Posterior cingulate gyrus (tissue), 11 donors: ENCODE data around the gene HES1.
"Not testable (repeated sequence)": the region's sequence is repeated elsewhere in the genome, so short reads cannot be mapped to it uniquely, and the experiment has no call there.

Experiments used
- DNase-seq, 10 donors: peaks; one replicate each; pipeline versions ENCODE4 v3.0.0 to v3.0.0-alpha.2; 2020 to 2021; ENCODE audit warnings: mixed read lengths in 3 of 10
- intact Hi-C: fragments of 100-400 bp; cut with DNase I; formaldehyde crosslinking; loops from one replicate; pipeline ENCODE4 v1.15.1; 2023

Gene HES1, protein sequence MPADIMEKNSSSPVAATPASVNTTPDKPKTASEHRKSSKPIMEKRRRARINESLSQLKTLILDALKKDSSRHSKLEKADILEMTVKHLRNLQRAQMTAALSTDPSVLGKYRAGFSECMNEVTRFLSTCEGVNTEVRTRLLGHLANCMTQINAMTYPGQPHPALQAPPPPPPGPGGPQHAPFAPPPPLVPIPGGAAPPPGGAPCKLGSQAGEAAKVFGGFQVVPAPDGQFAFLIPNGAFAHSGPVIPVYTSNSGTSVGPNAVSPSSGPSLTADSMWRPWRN

DNA sequence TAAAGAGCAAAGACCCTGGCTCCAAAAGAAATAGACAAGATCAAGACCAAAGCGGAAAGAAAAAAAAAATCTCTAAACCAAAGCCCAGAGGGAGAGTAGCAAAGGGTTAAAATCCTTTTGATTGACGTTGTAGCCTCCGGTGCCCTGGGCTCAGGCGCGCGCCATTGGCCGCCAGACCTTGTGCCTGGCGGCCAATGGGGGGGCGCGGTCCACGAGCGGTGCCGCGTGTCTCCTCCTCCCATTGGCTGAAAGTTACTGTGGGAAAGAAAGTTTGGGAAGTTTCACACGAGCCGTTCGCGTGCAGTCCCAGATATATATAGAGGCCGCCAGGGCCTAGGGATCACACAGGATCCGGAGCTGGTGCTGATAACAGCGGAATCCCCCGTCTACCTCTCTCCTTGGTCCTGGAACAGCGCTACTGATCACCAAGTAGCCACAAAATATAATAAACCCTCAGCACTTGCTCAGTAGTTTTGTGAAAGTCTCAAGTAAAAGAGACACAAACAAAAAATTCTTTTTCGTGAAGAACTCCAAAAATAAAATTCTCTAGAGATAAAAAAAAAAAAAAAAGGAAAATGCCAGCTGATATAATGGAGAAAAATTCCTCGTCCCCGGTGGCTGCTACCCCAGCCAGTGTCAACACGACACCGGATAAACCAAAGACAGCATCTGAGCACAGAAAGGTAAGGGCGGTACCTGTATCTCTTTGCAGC is at the start of gene HES1:
HES1 (plus strand) TSS at position 343 of the 713 bp plus-strand sequence; CDS start at position 576, 233 bp downstream.
- intact Hi-C loops: loop anchor here (10.0 kb wide), 1 partner anchor 131 kb away; no protein-coding TSS in a partner anchor
- peak; percentile 57 to 93 (median 69) for DNase-seq

DNA sequence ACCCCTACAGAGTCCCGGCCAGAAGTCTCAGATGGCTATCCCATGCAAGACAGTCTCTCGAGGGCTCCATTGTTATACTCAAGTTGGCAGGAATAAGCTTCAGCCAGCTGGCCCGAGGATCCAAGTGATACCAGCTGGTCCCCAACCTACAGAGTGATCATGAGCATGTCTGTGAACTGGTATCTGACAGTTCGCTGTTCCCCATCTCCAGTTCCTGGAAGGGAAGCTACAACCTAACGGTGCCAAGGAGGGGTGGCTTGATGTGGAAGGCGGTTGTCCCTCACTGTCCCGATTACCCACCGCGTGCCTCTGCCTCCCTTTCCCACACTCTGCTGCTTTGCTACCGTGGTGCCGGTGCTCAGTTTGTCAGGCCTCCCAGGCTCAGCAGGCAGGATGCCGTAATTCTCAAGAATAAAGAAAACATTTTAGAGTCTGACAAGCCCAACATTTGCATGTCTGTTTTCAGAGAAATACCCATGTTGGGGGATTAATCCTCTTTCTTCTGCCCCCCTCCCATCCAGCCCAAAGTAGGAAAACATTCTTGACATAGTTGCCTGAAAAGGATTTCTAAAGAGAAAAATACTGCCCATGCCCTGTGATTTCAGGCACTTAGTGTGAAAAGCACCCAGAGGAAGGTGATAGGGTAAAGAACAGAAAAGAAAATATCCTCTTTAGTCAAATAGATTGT is 49.4 kb upstream of the HES1 start:
- intact Hi-C loops: no loop called here

DNA sequence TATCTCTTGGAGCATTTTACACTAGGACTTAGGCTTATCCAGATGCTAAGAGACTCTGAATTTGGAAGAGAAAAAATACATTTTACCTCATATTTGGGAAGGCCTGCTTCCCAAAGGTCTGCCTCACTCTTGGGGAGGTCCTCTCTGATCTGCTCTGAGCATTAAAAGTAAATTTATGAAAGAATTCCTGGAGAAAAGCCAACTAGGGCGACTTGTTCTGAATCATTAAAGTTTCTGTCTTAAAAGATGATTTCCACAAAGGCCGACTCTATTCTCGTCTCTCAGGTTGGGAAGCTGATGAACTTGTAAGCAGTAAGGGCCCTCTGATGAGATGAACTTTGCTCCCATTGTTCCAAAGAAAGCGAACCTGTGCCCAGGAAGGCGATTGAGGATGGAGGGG is 48.7 kb upstream of the HES1 start:
- intact Hi-C loops: no loop called here
- no peak for DNase-seq

More for the DNA sequence above, 49.4 kb upstream of the HES1 start:
- DNase-seq: peak in 2 of 10 donors; percentile 33 to 69

DNA sequence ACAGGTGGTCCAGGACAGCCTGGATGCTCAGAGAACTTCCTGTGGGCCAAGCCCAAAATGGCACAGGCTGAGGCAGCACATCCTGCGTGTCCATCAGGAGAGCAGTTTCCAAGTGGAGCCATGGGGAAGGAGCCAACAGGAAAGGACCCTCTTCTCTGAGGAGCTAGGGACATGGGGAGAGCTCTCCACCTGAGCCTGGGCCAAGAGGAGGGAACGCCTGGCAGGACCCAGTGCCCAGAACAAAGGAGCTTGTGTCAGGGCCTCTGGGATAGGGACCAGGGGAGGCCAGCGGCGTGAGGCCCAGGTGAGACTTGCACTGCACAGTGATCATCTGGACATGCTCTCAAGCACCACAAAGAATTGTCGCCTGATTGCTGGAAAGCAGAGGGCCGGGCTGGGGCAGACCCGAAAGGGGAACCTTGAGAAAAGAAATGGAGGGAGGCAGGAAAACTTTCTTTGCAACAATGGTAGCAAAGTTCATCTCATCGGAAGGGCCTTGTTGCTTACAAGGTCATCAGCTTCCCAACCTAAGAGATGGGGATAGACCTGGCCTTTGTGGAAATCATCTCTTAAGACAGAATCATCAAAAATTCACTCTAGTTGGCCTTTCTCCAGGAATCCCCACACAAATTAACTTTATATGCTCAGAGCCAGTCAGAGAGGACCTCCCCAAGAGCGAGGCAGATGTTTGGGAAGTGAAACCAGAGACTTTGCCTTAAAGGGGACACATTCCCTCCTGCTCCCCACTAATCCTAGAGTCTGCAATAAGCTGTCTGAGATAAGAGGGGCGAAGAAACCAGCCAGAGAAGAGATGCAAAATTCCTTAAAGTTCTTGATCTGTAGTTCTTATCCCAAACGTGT is 47.7 kb upstream of the HES1 start:
- no peak for DNase-seq
- intact Hi-C loops: no loop called here

DNA sequence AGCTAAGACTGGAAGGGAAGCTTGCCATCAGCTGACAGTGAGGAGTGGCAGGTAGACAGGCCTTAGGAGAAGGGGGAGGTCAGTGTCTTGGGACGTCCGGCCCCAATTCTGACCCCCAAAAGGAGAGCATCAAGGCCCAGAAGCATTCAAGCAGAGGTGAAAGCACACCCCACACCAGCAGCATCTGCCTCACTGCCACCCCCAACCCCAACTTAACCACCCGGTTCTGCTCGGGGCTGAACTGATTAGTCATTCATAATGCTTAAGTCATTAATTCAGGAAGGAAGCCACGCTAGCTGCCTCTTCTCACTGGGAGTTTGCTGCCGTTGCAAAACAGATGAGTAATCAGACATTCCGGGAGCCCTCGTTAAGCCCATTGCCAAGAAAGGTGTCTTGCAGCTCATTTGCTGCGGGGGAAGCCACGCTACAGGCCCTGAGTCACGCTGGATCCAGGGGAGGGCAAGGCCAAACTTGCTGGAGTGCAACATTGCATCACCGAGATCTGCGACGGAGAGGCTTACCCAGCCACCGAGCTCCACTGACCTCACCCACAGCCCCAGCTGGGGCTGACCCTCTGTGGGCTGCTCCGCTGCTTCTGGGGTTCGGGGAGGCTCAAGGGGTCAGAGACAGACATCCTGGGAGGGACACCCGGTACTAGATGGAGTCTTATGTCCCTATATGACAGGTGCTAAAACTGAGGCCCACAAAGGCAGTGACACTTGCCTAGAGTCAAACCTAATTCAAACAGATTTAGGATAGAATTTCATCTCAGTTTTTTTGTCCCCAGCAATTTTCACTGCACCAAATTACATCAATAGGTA is 46.4 kb upstream of the HES1 start:
- intact Hi-C loops: no loop called here
- peak in 7 of 10 donors; percentile 33 to 93 (median 55) for DNase-seq

DNA sequence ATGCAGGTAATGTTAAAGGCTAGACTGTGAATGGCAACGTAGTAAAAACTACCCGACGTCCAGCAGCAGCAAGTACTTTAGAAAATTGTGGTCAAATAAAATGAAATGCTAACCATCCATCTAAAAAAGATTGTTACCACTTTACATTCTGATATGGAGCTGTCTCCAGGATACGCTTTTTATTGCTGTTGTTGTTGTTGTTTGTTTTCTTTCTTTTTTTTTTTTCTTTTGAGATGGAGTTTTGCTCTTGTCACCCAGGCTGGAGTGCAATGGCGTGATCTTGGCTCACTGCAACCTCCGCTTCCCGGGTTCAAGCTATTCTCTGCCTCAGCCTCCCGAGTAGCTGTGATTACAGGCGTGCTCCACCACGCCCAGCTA is 45.8 kb upstream of the HES1 start:
- intact Hi-C loops, DNase-seq: not testable (repeated sequence)

DNA sequence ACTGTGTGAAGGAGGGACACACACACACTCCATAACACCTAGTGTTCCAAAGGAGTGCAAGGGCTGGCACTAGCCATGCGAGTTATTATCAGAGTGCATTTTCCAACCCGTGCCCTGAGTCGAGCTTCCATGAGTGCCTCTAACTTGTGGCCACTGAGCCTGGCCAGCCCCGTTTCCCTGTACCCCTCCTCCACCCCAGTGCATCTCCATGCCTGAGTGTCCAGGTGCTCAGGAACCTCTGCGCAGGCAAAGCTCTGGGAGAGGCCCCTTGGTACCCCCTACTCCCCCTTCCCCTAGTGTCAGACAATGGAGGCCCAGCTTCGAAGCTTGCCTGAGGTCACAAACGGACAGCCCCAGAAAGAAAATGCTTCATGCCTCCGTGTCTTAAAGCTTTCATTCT is 45.2 kb upstream of the HES1 start:
- intact Hi-C loops: no loop called here
- DNase-seq: no peak

DNA sequence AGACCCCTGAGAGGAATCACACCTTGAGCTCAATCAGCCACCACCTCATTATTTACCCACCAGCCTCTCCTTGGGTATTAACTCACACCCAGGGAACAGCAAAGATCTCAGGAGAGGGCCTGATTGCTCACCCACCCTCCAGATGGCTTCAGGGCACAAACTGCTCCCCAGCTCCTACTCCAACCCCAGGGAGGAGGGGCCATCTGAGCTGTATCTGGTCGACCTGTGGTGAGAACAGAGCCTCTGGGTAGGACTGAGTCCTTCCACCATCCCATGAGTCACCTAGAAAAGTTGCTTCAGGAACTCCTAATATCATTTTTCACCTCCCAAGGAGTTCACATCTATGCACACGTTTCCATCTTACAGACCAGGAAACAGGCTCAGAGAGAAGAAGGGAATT is 44.8 kb upstream of the HES1 start:
- intact Hi-C loops: no loop called here
- no peak for DNase-seq

DNA sequence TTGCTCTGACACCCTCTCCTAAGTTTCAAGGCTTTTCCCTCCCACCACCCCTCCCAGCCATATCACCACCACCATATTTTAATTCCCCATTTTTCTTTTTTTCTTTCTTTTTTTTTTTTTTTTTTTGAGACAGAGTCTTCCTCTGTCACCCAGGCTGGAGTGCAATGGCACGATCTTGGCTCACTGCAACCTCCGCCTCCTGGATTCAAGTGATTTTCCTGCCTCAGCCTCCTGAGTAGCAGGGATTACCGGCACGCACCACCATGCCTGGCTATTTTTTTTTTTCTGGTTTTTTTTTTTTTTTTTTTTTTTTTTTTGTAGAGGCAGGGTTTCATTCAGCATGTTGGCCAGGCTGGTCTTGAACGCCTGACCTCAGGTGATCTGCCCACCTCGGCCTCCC is 44.1 kb upstream of the HES1 start:
- intact Hi-C loops, DNase-seq: not testable (repeated sequence)

DNA sequence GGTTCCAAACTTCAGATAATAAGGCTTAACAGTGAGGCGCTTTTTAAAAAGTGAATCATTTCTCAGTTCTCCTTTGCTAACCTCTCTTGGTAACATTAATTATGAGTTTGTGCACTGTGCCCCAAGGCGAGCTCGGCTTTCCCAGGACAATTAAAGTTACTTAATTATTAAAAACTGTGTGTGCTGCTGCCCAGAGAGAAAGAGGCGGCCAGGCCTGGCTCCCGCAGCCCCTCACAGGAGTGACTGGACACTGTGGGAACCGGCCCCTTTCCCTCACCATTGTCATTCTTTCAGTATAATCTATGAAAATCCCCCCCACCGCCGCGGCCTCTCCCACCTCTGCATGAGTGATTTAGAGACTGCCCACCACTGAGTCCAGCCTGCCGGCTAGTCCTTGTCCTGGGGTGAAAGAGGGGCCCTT is 43.1 kb upstream of the HES1 start:
- peak in 1 of 10 donors; percentile 70 for DNase-seq
- intact Hi-C loops: no loop called here

DNA sequence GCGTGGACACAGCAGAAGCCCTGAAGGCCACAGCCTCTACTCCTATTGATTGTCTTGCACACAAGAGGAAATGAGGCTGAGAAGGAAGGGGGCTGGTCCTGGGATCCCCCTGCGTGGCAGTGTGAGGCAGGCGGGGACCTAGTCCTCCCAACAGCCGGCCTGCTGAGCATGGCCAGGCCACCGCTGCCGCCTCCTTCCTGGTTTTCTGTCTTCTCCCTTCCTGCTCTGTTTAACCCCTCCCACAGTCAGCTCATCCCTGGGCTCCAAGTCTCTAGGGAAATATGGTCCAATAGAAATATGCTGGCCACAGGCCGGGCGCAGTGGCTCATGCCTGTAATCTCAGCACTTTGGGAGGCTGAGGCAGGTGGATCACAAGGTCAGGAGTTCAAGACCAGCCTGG is 42.1 kb upstream of the HES1 start:
- intact Hi-C loops: no loop called here
- DNase-seq: peak in 1 of 10 donors; percentile 21

DNA sequence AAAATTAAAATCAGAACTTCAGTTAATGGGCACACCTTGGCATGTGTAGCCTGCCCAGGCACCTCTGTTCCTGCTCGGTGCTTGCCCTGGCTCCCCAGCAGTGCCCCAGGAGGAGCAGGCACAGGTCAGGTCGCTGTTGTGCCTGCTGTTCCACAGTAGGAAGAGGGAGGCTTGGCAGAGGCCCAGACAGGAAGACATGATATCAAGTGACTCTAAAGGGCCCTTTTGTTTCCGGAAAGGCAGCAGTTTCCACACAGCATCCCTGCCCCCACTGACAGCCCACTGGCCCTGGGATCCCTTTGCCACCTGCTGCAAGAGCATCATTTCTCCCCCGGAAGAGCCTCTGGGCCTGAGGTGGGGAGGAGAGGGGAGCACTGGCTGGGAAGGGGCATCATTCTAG is 40.5 kb upstream of the HES1 start:
- peak in 2 of 10 donors; percentile 27 to 76 for DNase-seq
- intact Hi-C loops: no loop called here

DNA sequence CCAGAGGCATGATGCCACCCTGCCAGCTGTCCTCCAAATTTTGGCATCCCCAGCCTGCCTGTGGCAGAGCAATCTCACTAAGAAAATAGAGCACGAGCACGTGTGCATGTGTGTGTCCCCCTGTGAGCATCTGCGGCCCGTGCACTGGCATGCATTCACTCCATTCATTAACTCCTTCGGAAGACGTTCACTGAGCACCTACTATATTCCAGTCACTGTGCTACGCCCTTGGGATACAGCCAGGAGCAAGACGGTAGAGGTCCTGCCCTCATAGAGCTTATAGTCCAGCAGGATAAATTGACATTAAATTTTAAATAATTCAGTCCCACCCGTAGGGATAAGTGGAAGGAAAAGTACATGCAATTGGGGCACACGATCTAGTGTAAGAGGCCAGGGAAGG is 40.0 kb upstream of the HES1 start:
- intact Hi-C loops: no loop called here
- no peak for DNase-seq

DNA sequence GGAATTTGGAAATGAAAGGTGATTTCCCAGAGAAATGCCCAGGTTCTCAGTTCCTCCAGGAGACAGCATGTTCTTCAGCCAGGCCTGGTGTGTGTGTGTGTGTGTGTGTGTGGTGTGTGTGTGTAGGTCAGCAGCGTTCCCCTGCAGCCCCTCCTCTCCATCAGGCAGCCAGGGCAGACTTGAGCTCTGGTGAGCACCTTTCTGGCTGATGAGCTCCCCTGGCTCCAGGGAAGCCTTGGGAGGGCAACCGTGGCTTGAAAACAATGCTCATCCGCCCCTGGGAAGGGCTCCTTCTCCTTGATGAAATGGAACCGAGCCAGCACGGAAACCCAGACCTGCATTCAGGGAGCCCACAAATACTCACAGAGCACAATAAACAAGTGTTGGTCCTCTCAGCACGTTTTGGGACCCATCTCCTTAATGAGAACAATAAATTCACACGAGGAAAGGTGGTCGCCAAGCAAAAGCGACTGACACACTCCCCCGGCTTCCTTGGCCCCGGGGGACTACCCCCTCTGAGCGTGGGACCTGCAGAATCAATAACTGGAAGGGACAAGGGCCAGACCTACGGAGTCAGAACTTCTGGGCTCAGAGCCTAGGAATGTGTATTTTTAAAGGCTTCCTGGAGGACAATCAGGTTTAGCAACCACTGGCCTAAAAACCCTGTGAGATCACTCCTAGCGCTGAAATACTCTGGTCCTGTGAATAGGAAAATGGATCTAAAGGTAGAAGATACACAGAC is 38.6 kb upstream of the HES1 start:
- peak in 1 of 10 donors; percentile 53 for DNase-seq
- intact Hi-C loops: no loop called here

DNA sequence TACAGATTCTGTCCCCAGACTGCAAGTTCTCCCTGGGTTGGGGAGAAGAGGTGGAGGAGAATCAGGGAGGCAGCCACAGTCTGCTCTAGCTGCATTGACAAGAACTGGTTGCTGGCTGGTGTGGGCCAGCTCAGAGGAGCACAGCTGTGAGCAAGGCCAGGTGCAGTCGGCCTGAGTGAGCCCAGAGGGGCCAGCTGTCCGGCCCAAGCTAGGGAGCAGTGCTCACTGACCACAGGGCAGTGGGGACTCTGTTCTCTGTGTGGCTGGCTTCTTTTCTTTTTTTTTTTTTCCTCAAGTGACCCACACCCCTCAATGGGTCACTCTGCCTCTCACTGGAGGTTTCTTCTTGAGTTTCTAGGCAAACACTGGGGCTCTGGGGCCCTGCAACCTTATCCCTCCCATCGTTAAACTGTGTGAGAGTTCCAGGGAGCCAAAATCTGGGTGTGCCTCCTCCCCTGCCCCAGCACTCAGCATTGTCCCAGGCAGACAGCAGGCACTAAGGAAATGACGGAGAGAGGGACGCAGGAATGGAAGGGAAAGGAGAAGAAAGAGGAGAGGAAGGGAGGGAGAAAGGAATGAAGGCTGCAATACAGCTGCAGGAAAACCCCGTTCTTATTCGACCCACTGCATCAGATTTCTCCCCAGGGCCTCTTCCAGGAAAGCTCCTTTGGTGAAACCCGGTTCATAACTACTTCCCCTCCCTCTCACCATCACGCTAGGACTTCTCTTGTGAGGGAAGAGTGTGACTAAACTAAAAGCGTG is 37.7 kb upstream of the HES1 start:
- intact Hi-C loops: no loop called here
- DNase-seq: peak in 1 of 10 donors; percentile 80

DNA sequence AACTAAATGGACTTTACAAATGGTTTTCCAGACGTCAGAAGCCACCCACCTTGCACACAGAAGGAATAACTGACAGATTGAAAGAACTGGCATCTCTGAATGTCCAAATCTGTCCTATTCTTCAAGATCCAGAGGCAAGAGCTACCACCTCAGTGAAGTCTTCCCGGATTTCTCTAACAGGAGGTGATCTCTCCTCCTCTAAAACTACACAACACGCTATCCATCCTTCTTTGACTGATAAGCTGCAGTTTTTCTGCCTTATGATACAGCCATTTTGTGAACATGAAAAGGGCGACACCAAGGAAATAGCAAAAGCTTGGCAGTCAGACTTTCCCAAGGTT is 37.1 kb upstream of the HES1 start:
- DNase-seq: no peak
- intact Hi-C loops: no loop called here

DNA sequence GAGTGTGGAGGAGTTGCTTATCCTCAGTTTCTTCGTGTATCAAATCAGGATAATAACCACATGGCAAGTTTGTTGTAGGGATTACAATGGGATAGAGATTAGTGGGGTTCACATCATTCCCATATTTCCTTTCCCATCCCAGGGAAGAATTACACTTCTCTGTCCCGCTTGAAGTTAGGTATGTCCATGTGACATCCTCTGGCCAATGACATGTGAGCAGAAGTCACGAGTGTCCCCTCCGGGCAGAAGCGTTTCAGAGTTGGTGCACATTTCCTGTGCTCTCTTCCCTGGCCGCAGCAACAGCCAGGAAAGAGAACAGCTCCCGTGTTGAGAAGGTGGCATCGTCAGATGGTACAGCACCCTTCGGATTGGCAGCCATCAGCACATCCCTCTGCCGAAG is 36.7 kb upstream of the HES1 start:
- intact Hi-C loops: no loop called here
- peak in 1 of 10 donors; percentile 31 for DNase-seq

DNA sequence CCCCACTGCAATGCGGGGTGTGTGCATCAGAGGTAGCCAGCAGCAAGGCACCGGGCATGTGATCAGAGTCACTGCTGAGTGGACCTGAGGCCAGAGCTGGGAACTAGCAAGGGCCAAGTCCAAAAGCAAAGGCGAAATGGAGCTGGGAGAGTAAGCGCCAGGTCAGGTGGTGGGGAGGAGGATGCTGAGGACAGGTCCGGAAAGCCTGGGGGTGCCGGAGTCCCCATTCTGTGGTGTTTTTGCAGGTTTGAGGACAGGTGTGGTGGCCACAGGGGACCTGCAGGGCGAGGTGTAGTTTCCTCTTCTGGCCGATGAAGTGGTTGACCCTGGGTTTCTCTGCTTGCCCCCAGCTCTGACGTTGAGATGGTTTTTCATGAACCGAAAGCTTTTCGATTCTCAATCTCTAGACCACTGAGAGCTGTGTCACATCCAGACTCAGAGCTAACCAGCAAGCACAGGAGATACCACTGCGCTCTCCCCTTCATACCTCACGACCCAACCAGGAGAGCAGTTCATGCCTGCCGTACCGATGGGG is 35.0 kb upstream of the HES1 start:
- intact Hi-C loops: no loop called here
- peak in 1 of 10 donors; percentile 74 for DNase-seq
